ENCODE data around the gene ERI3.

GRCh38 chr1:44316231-44316759 is 38.8 kb downstream of the ERI3 start:
- TF ChIP-seq, protein P1, sequence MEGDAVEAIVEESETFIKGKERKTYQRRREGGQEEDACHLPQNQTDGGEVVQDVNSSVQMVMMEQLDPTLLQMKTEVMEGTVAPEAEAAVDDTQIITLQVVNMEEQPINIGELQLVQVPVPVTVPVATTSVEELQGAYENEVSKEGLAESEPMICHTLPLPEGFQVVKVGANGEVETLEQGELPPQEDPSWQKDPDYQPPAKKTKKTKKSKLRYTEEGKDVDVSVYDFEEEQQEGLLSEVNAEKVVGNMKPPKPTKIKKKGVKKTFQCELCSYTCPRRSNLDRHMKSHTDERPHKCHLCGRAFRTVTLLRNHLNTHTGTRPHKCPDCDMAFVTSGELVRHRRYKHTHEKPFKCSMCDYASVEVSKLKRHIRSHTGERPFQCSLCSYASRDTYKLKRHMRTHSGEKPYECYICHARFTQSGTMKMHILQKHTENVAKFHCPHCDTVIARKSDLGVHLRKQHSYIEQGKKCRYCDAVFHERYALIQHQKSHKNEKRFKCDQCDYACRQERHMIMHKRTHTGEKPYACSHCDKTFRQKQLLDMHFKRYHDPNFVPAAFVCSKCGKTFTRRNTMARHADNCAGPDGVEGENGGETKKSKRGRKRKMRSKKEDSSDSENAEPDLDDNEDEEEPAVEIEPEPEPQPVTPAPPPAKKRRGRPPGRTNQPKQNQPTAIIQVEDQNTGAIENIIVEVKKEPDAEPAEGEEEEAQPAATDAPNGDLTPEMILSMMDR (IDR thresholded peaks at IDR 0.05; ENCODE audit: low read length), result no peak
- TF ChIP-seq EZH2 (IDR thresholded peaks at IDR 0.05; ENCODE audit: borderline replicate concordance, low read length), result no peak
